ENCODE data around the gene UMODL1. TPM values are rescaled to one million over a fixed set of nuclear protein-coding genes. Genes with fewer than 3 reads are reported as not detected.
A peak's percentile ranks its signal among the peaks of the same experiment; 100 is the strongest.

The UMODL1 gene
- total RNA-seq, 3 donors from 2014 or later = 0.14 to 0.90 (median 0.16) TPM

- H3K4me1 ChIP-seq (ENCODE audit: low read depth) = peaks cover 9% of the 10 kb centered on the region
- H3K9me3 ChIP-seq = no peaks in the 10 kb centered on the region
- H3K4me3 ChIP-seq = no peak overlapping the region
- no peaks in the 10 kb centered on the region for H3K36me3 ChIP-seq (ENCODE audit: low read depth)
- TF ChIP-seq CTCF (IDR thresholded peaks at IDR 0.05) = no peak
- no peak for ATAC-seq
- DNase-seq = peak in 1 of 3 donors; percentile 11
- intact Hi-C loops (cut with DNase I, micrococcal nuclease) = no loop called here
Measured at GRCh38 chr21:42141643-42142042, 70.5 kb downstream of the UMODL1 start.

DNA sequence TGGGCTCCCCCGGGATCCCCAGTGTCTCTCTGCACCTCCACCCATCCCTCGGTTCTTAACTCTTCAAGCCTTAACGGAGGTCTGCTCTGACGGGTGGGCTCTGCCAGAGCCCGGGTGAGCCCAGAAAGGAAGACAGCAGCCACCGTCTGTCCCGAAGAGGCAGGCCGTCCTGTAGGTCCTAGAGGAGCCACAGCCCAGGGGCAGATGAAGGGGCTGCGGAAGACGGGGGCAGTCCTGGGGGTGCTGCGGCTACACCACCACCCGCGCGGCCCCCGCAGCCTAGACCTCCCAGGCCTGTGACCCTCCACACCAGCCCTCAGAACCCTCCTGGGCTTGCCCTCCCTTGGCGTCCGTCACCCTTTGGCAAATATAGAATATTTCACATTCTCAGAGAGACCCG, 71.0 kb downstream of the UMODL1 start:
- Histone ChIP-seq H3K4me1 (ENCODE audit: low read depth) (peaks cover 9% of the 10 kb centered on the region), H3K9me3 (no peaks in the 10 kb centered on the region), H3K36me3 (ENCODE audit: low read depth) (no peaks in the 10 kb centered on the region), H3K4me3 (no peak overlapping the region)
- TF ChIP-seq CTCF (IDR thresholded peaks at IDR 0.05) = no peak
- ATAC-seq = no peak
- intact Hi-C loops (cut with DNase I, micrococcal nuclease) = no loop called here
- peak in 1 of 3 donors; percentile 29 for DNase-seq

- peaks cover 9% of the 10 kb centered on the region for H3K4me1 ChIP-seq (ENCODE audit: low read depth)
- no peak for ATAC-seq
- no peak for TF ChIP-seq CTCF (IDR thresholded peaks at IDR 0.05)
- intact Hi-C loops (cut with DNase I, micrococcal nuclease) = no loop called here
- DNase-seq = no peak
- no peaks in the 10 kb centered on the region for H3K36me3 ChIP-seq (ENCODE audit: low read depth)
- no peaks in the 10 kb centered on the region for H3K9me3 ChIP-seq
- H3K4me3 ChIP-seq = no peak overlapping the region
Measured at GRCh38 chr21:42142627-42143026, 71.5 kb downstream of the UMODL1 start.

DNA sequence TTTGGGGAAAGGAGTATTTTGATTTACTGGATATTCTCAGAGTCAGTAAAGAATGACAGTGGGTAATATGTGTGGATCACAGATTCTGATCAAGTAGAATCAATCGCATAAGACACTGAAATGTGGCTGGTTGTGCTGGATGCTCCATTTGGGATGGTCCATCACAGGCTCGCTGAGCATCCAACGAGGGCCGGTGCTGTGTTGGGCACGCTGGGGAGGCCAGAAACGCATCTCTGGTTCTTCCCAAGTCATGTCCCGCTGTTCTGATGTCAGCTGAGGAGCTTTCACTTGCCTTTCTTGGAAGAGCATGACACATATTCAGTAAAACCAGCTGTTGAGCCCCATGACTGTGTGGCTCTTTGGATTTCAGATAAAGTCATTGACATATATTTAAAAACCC, 72.0 kb downstream of the UMODL1 start:
- ATAC-seq = no peak
- H3K4me1 ChIP-seq (ENCODE audit: low read depth) = peaks cover 9% of the 10 kb centered on the region
- no peaks in the 10 kb centered on the region for H3K36me3 ChIP-seq (ENCODE audit: low read depth)
- no peak for DNase-seq
- H3K4me3 ChIP-seq = no peak overlapping the region
- no peaks in the 10 kb centered on the region for H3K9me3 ChIP-seq
- no peak for TF ChIP-seq CTCF (IDR thresholded peaks at IDR 0.05)
- intact Hi-C loops (cut with DNase I, micrococcal nuclease) = no loop called here

DNA sequence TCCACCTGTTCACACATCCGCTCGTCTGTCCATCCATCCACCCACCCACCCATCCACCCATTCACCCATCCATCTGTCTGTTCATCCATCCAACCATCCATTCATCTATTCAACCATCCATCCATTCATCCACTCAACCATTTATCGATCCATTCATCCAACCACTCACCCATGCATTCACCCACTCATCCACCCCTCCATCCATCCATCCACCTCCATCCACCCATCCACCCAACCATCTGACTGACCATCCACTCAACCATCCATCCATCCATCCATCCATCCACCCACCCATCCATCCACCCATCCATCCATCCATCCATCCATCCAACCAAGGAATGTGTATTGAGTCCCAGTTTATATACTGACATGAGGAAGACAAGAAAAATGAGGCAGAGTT, 73.1 kb downstream of the UMODL1 start:
- intact Hi-C loops (cut with DNase I, micrococcal nuclease) = no loop called here
- no peak for ATAC-seq
- Histone ChIP-seq H3K36me3 (ENCODE audit: low read depth) (no peaks in the 10 kb centered on the region), H3K9me3 (no peaks in the 10 kb centered on the region), H3K4me3 (no peak overlapping the region), H3K4me1 (ENCODE audit: low read depth) (peaks cover 9% of the 10 kb centered on the region)
- DNase-seq = no peak
- TF ChIP-seq CTCF (IDR thresholded peaks at IDR 0.05) = no peak

All from mucosa of descending colon (tissue), 3 donors.